Measurements from ENCODE around the gene MRPL11. TPM values are rescaled to one million over a fixed set of nuclear protein-coding genes. Genes with fewer than 3 reads are reported as not detected.

The MRPL11 gene
- total RNA-seq, 1 donor, result 40.0 TPM

DNA sequence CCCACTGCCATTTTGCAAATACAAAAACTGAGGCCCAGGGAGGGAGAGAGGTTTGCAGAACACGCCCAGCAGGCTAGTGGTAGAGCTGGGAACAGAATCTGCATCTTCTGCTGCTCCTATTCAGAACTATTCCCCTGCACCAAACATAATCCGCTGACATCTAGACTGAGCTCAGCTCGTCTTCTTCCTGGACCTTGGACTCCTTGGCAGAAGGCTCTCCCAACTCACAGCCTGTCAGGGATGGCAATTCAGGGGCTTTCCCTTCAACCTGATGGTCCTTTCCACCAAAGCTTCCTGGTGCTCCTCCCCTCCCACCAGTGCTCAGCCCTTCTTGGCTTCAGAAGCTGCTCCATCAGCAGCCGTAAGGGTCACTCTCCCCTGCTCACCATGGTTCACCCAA, 27.3 kb downstream of the MRPL11 start:
- TF ChIP-seq, protein P1, sequence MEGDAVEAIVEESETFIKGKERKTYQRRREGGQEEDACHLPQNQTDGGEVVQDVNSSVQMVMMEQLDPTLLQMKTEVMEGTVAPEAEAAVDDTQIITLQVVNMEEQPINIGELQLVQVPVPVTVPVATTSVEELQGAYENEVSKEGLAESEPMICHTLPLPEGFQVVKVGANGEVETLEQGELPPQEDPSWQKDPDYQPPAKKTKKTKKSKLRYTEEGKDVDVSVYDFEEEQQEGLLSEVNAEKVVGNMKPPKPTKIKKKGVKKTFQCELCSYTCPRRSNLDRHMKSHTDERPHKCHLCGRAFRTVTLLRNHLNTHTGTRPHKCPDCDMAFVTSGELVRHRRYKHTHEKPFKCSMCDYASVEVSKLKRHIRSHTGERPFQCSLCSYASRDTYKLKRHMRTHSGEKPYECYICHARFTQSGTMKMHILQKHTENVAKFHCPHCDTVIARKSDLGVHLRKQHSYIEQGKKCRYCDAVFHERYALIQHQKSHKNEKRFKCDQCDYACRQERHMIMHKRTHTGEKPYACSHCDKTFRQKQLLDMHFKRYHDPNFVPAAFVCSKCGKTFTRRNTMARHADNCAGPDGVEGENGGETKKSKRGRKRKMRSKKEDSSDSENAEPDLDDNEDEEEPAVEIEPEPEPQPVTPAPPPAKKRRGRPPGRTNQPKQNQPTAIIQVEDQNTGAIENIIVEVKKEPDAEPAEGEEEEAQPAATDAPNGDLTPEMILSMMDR (IDR thresholded peaks at IDR 0.05; ENCODE audit: insufficient read depth, low read length), result no peak
- DNase-seq (ENCODE audit: low read depth), result no peak
- H3K4me3 ChIP-seq (ENCODE audit: low read depth, low read length), result no peak overlapping the region

DNA sequence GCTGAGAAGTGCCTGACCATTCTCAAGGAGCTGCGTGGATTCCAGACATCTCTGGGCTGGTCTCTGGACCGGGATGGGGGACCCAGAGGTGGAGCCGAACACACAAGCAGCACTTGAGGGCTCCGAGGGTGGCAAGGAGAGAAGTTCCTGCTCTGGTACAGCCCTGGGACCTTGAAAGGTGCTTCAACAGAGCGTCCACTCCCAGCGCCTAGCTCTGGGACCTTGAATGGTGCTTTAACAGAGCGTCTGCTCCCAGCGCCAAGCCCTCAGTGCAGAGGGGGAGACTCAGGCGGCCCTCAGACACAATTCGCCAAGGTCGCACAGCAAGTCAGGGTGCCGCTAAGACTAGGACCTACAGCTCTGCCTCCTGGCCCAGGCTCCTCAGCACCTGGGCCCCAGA, 28.5 kb downstream of the MRPL11 start:
- no peak for DNase-seq (ENCODE audit: low read depth)
- H3K4me3 ChIP-seq (ENCODE audit: low read depth, low read length), result no peak overlapping the region
- TF ChIP-seq, protein P1 (IDR thresholded peaks at IDR 0.05; ENCODE audit: insufficient read depth, low read length), result no peak

GRCh38 chr11:66409226-66409625, 29.4 kb downstream of the MRPL11 start:
- TF ChIP-seq, protein P1 (IDR thresholded peaks at IDR 0.05; ENCODE audit: insufficient read depth, low read length), result no peak
- no peak for DNase-seq (ENCODE audit: low read depth)
- H3K4me3 ChIP-seq (ENCODE audit: low read depth, low read length), result no peak overlapping the region

- peak overlapping the region; percentile 60 for H3K4me3 ChIP-seq (ENCODE audit: low read depth, low read length)
- TF ChIP-seq, protein P1 (IDR thresholded peaks at IDR 0.05; ENCODE audit: insufficient read depth, low read length), result peak; percentile 100
- peak; percentile 85 for DNase-seq (ENCODE audit: low read depth)
Observed at GRCh38 chr11:66408488-66409214, 30.0 kb downstream of the MRPL11 start.

GRCh38 chr11:66407651-66408050, 31.0 kb downstream of the MRPL11 start:
- no peak for DNase-seq (ENCODE audit: low read depth)
- no peak overlapping the region for H3K4me3 ChIP-seq (ENCODE audit: low read depth, low read length)
- TF ChIP-seq, protein P1 (IDR thresholded peaks at IDR 0.05; ENCODE audit: insufficient read depth, low read length), result no peak

GRCh38 chr11:66393954-66394353, 44.7 kb downstream of the MRPL11 start:
- DNase-seq (ENCODE audit: low read depth), result no peak
- no peak overlapping the region for H3K4me3 ChIP-seq (ENCODE audit: low read depth, low read length)
- TF ChIP-seq, protein P1 (IDR thresholded peaks at IDR 0.05; ENCODE audit: insufficient read depth, low read length), result no peak

DNA sequence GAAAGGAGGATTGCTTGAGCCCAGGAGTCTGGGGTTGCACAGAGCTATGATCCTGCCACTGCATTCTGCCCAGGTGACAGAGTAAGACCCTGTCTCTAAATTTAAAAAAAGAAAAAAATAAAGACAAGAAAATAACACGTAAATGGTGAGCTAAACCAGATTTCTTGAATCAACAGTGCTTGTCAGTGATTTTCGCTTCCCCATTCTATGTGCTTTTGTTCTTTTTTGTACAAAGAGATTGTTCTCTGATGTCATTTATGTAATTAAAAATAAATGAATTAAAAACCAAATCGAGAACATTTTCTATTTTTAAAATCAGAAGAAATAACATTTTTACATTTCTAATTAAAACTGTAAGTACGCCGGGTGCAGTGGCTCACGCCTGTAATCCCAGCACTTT, 47.3 kb downstream of the MRPL11 start:
- H3K4me3 ChIP-seq (ENCODE audit: low read depth, low read length), result no peak overlapping the region
- TF ChIP-seq, protein P1 (IDR thresholded peaks at IDR 0.05; ENCODE audit: insufficient read depth, low read length), result no peak
- no peak for DNase-seq (ENCODE audit: low read depth)
